Natural killer cell (primary cell): ENCODE data around the gene COG5. TPM values are rescaled to one million over a fixed set of nuclear protein-coding genes. Genes with fewer than 3 reads are reported as not detected.

Source experiments
- ATAC-seq, 3 donors: fragments of 150-1000 bp in 2 of 3; fragments of 200-7000 bp in 1 of 3; cut with Tn5 transposase; 1 replicate in 1 of 3; 2 replicates in 2 of 3; pipeline ENCODE4 v1.10.0; 2021; ENCODE audit warnings: mild to moderate bottlenecking in 2 of 3, moderate library complexity in 2 of 3
- DNase-seq, 2 donors: peaks; one replicate each; pipeline versions ENCODE4 v3.0.0 to v3.0.0-alpha.2; 2013 to 2021; ENCODE audit warnings: mixed read lengths in 1 of 2
- H3K27ac ChIP-seq: one replicate; pipeline ENCODE4 v1.5.1; 2013; ENCODE audit warnings: mild to moderate bottlenecking, low read length
- H3K27me3 ChIP-seq: one replicate; pipeline ENCODE4 v1.6.1; 2013; ENCODE audit warnings: low read length; ENCODE audit not compliant: control insufficient read depth, insufficient read depth
- H3K36me3 ChIP-seq: one replicate; pipeline ENCODE4 v1.6.1; 2013; ENCODE audit warnings: low read length; ENCODE audit not compliant: control insufficient read depth, insufficient read depth
- H3K4me1 ChIP-seq: one replicate; pipeline ENCODE4 v1.6.1; 2013; ENCODE audit warnings: low read length; ENCODE audit not compliant: control insufficient read depth, insufficient read depth
- H3K4me3 ChIP-seq: one replicate; pipeline ENCODE4 v1.5.1; 2013; ENCODE audit warnings: low read length
- H3K9me3 ChIP-seq: one replicate; pipeline ENCODE4 v1.6.1; 2013; ENCODE audit warnings: low read length; ENCODE audit not compliant: control insufficient read depth, insufficient read depth
- H3K27ac Mint-ChIP-seq, 2 donors: one replicate each; pipeline ENCODE4 v1.8.0; 2022; ENCODE audit warnings: mild to moderate bottlenecking in 2 of 2, mixed read lengths in 2 of 2, moderate library complexity in 1 of 2
- H3K27me3 Mint-ChIP-seq, 2 donors: one replicate each; pipeline ENCODE4 v1.8.0; 2022; ENCODE audit warnings: low read depth in 2 of 2, mixed read lengths in 2 of 2
- H3K36me3 Mint-ChIP-seq: one replicate; pipeline ENCODE4 v1.8.0; 2022; ENCODE audit warnings: mixed read lengths
- H3K4me1 Mint-ChIP-seq, 2 donors: one replicate each; pipeline ENCODE4 v1.8.0; 2022; ENCODE audit warnings: mixed read lengths in 2 of 2
- H3K4me3 Mint-ChIP-seq: one replicate; pipeline ENCODE4 v1.8.0; 2022; ENCODE audit warnings: mild to moderate bottlenecking, moderate library complexity, mixed read lengths
- H3K9me3 Mint-ChIP-seq, 2 donors: one replicate each; pipeline ENCODE4 v1.8.0; 2022; ENCODE audit warnings: mixed read lengths in 2 of 2
- WGBS: methylation state at CpG from one replicate; pipeline ENCODE4 v1.1.7; 2013; ENCODE audit warnings: missing lambda C conversion rate; ENCODE audit not compliant: insufficient coverage; 5-methylcytosine and 5-hydroxymethylcytosine counted together
- intact Hi-C: fragments of 100-400 bp; cut with micrococcal nuclease; formaldehyde crosslinking; loops from one replicate; pipeline ENCODE4 v1.14.2; 2022
- total RNA-seq, 4 donors: library from RNA; stranded (reverse); fragments of 120-200 nt in 1 of 4; gene quantifications; one replicate each; pipeline versions ENCODE4 v1.2.3 to v1.2.4, GENCODE V29; 2013 to 2022
- TF ChIP-seq, protein P1 (sequence below): fragments of 200-600 bp; IDR thresholded peaks from one replicate; pipeline ENCODE4 v1.8.0; 2022; ENCODE audit warnings: antibody characterized with exemption

COG5 gene
- total RNA-seq, 3 donors from 2014 or later (not counting 1 experiment from before 2014, with no cell fraction given) = 49.2 to 54.6 (median 54.2) TPM

DNA sequence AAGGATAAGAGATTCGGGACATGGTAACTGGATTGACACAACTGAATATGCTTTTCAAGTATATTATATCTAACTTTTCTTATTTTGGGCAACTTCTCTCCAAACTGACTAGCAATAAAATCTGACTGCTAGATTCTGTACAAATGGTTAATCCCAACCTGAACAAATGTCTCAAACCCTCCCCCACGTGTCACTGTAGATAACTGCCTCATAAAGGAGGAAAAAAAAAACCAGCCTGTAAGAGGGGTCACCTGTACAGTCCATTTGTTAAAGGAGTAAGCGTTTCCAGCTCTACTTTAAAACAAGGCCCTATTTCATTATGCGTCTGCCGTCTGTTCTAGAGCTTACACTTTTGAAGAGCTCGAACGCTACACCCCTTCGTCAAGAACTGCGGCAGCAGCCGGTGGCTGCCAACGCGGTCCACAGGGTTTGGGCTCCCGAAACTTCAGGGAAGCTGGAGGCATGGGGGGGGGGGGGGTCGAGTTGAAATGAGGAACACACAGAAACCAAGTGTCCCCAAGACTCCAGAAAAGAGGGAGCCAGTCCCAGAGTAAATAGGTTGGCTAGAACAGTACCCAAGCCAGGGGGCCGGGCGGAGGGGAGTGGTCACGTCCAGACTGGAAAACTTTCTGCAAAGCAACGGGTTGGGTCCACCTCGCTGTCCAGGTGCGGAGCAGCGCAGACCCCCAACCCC lies 492 bp downstream of the COG5 start:
- Histone ChIP-seq H3K4me3 (peak overlapping the region; percentile 100), H3K27ac (peak overlapping the region; percentile 98), H3K4me1 (peaks cover 14% of the 10 kb centered on the region), H3K36me3 (peaks cover 2% of the 10 kb centered on the region), H3K27me3 (no peaks in the 10 kb centered on the region), H3K9me3 (no peaks in the 10 kb centered on the region)
- DNase-seq = no peak
- H3K4me1 Mint-ChIP-seq = peaks cover 51 to 55% of the 10 kb centered on the region in 2 donors
- peak overlapping the region; percentile 84 to 87 for H3K27ac Mint-ChIP-seq
- TF ChIP-seq, protein P1, sequence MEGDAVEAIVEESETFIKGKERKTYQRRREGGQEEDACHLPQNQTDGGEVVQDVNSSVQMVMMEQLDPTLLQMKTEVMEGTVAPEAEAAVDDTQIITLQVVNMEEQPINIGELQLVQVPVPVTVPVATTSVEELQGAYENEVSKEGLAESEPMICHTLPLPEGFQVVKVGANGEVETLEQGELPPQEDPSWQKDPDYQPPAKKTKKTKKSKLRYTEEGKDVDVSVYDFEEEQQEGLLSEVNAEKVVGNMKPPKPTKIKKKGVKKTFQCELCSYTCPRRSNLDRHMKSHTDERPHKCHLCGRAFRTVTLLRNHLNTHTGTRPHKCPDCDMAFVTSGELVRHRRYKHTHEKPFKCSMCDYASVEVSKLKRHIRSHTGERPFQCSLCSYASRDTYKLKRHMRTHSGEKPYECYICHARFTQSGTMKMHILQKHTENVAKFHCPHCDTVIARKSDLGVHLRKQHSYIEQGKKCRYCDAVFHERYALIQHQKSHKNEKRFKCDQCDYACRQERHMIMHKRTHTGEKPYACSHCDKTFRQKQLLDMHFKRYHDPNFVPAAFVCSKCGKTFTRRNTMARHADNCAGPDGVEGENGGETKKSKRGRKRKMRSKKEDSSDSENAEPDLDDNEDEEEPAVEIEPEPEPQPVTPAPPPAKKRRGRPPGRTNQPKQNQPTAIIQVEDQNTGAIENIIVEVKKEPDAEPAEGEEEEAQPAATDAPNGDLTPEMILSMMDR = no peak
- ATAC-seq = peak; percentile 56 to 58 (median 57)
- H3K9me3 Mint-ChIP-seq = no peaks in the 10 kb centered on the region
- peak overlapping the region; percentile 95 for H3K4me3 Mint-ChIP-seq
- H3K27me3 Mint-ChIP-seq = no peaks in the 10 kb centered on the region
- 4% methylated on average over 20 of the region's 21 CpGs for WGBS
- H3K36me3 Mint-ChIP-seq = no peaks in the 10 kb centered on the region
- intact Hi-C loops = loop anchor here (2.0 kb wide), 1 partner anchor 180 kb away; no protein-coding TSS in a partner anchor

DNA sequence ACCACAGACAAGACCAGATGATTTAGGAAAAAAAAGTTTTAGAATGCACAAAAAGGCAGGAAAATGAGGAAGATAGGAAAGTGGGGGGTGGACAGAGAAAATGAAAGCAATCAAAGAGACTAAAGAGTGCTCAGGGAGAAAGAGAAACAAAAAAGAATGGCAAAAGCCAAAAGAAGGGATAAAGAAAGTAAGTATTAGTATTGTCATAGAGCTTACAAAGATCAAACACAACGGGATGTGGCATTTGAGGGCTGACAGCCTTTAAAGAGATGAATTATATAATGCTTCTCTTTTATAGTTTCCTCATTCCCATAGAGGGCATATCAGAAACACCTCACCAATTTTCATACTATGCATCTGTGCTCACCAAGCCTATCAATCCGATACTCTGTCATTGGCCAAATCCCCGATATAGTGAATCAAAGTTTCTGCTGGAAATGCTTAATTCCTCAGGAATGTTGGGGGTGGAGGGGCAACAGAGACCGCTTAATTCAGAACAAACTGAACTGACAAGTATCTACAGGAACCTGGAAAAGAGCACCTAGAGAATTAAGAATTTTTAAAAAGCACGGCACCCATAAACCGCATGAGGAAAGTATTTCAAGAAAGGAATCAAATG lies 2.7 kb downstream of the COG5 start:
- intact Hi-C loops = no loop called here
- Mint-ChIP-seq H3K4me3 (peak overlapping the region; percentile 70), H3K27me3 (no peaks in the 10 kb centered on the region), H3K27ac (peak overlapping the region; percentile 71 to 87), H3K4me1 (peaks cover 51 to 55% of the 10 kb centered on the region in 2 donors), H3K9me3 (no peaks in the 10 kb centered on the region), H3K36me3 (no peaks in the 10 kb centered on the region)
- TF ChIP-seq, protein P1 = no peak
- Histone ChIP-seq H3K27ac (peak overlapping the region; percentile 72), H3K4me1 (peaks cover 15% of the 10 kb centered on the region), H3K9me3 (no peaks in the 10 kb centered on the region), H3K4me3 (no peak overlapping the region), H3K36me3 (peaks cover 16% of the 10 kb centered on the region), H3K27me3 (no peaks in the 10 kb centered on the region)
- 53% methylated on average over 6 of the region's 6 CpGs for WGBS
- DNase-seq (peak in 1 of 2 donors; percentile 83), ATAC-seq (no peak)

- H3K27ac Mint-ChIP-seq = peak overlapping the region; percentile 71 to 87
- intact Hi-C loops = no loop called here
- peaks cover 52 to 55% of the 10 kb centered on the region in 2 donors for H3K4me1 Mint-ChIP-seq
- no peaks in the 10 kb centered on the region for H3K36me3 Mint-ChIP-seq
- TF ChIP-seq, protein P1 = no peak
- no peaks in the 10 kb centered on the region for H3K9me3 ChIP-seq
- peak overlapping the region; percentile 72 for H3K27ac ChIP-seq
- no peaks in the 10 kb centered on the region for H3K27me3 ChIP-seq
- DNase-seq (no peak), ATAC-seq (no peak)
- H3K9me3 Mint-ChIP-seq = no peaks in the 10 kb centered on the region
- peaks cover 25% of the 10 kb centered on the region for H3K36me3 ChIP-seq
- no peak overlapping the region for H3K4me3 ChIP-seq
- H3K4me3 Mint-ChIP-seq = no peak overlapping the region
- H3K27me3 Mint-ChIP-seq = no peaks in the 10 kb centered on the region
- peaks cover 15% of the 10 kb centered on the region for H3K4me1 ChIP-seq
- 77% methylated on average over 2 of the region's 2 CpGs for WGBS
These were observed 3.9 kb downstream of the COG5 start for GRCh38 chr7:107559864-107560263.
